ENCODE data around the gene YWHAQ. TPM values are rescaled to one million over a fixed set of nuclear protein-coding genes. Genes with fewer than 3 reads are reported as not detected.

YWHAQ gene
- total RNA-seq, 2 experiments from 2014 or later, result 95.8 to 101 TPM

DNA sequence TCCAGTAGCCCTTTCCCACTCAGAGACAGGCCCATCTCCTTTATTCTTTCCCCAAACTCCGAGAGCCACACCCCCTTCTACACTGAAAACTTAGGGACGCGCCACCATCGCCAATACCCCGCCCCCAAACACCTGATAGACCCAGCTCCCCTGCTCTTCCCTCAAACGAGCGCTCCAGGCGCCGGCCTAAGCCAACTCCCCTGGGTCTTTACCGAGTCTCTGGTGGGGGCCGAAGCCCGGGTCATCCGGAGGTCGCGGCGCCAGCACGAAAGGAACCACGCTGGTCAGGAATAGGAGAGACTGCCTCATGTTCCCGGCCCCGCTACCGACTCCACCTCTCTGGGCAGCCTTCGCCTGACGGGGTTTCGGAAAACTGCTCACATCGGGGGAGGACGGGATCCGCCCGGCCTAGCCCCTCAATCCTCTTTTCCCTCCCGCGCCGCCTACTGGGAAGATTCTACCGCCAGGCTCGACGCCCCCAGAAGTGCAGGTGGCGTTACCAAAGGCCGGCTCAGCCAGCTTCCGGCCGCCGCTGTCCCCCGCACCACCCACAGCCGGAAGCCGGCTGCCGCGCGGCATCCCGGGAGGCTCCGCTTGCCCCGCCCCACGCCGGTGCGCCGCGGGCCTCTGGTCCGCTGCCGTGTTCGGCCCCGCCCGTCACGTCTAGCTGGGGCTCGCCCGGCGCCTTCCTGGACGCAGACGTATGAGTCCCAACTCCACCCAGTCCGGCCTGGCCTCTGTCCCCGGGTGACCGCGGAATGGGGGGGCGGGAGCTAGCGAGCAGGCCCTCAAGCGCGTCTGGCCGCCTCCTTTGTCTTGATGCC is 75.3 kb downstream of the YWHAQ start, which contains the start of gene ADAM17:
TSS of gene ADAM17 (minus strand) at position 534 of the 824 bp plus-strand sequence. CDS start at position 309, 225 bp downstream.
- Mint-ChIP-seq H3K4me1 (ENCODE audit: low read depth) (peaks cover 58% of the 10 kb centered on the region), H3K27me3 (no peaks in the 10 kb centered on the region), H3K4me3 (peak within 1 kb of the TSS; percentile 95), H3K27ac (peak within 1 kb of the TSS; percentile 86), H3K9me3 (no peaks in the 10 kb centered on the region), H3K36me3 (ENCODE audit: low read depth) (peaks cover 15% of the 10 kb centered on the region)
- intact Hi-C loops (cut with DNase I, micrococcal nuclease), result loop anchor here (1.0 to 10.0 kb wide), 8 partner anchors 75 to 551 kb away; partner anchors contain the start of genes IAH1 (in 1 of the 2), KLF11 (in 1 of the 2), MBOAT2 (in 1 of the 2) and YWHAQ (in 1 of the 2)
- Histone ChIP-seq H3K27me3 (ENCODE audit: control insufficient read depth in 1 of 2, insufficient read depth in 2 of 2, low read length in 2 of 2) (no peaks in the 10 kb centered on the region), H3K9me3 (ENCODE audit: control insufficient read depth in 1 of 2, insufficient read depth in 1 of 2, low read length in 2 of 2) (no peaks in the 10 kb centered on the region), H3K4me3 (ENCODE audit: low read length) (peak within 1 kb of the TSS; percentile 95), H3K27ac (ENCODE audit: low read depth in 1 of 2, low read length in 2 of 2) (peak within 1 kb of the TSS; percentile 93 to 97), H3K36me3 (ENCODE audit: insufficient read depth, low read length) (no peaks in the 10 kb centered on the region), H3K4me1 (ENCODE audit: insufficient read depth, low read length) (peaks cover 29% of the 10 kb centered on the region)
- ChIA-PET CTCF (interaction anchor here (0.6 to 2.6 kb wide), 9 partner anchors 15 to 429 kb away, joined by 3 to 13 read pairs (median 4); partner anchors contain the start of genes TAF1B and YWHAQ), POLR2A (interaction anchor here (0.6 to 3.7 kb wide), 35 partner anchors 9 to 893 kb away, joined by 3 to 80 read pairs (median 3); partner anchors contain the start of genes CPSF3, IAH1, ITGB1BP1 and KLF11)
- TF ChIP-seq, protein P1, sequence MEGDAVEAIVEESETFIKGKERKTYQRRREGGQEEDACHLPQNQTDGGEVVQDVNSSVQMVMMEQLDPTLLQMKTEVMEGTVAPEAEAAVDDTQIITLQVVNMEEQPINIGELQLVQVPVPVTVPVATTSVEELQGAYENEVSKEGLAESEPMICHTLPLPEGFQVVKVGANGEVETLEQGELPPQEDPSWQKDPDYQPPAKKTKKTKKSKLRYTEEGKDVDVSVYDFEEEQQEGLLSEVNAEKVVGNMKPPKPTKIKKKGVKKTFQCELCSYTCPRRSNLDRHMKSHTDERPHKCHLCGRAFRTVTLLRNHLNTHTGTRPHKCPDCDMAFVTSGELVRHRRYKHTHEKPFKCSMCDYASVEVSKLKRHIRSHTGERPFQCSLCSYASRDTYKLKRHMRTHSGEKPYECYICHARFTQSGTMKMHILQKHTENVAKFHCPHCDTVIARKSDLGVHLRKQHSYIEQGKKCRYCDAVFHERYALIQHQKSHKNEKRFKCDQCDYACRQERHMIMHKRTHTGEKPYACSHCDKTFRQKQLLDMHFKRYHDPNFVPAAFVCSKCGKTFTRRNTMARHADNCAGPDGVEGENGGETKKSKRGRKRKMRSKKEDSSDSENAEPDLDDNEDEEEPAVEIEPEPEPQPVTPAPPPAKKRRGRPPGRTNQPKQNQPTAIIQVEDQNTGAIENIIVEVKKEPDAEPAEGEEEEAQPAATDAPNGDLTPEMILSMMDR (IDR thresholded peaks at IDR 0.05), result peak; percentile 15
- DNase-seq (peak; percentile 60 to 93 (median 80)), ATAC-seq (ENCODE audit: poor library complexity) (peak; percentile 86)

DNA sequence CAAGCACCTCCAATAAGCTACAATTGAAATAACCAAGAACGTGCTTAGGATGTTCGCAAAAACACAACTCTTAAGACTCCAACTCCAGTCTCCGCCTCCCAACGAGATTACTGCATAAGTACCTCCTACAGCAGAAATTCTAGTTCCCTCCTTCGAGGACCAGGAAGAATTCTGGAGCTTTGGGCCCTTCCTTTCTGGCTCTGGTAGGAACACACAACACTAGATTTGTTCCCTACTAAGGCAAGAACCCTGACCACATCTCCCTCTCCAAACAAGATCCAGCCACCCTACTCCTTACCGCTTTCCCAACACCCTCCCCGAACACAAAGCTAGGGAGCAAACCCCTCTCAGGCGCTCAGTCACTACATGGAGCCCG is 75.9 kb downstream of the YWHAQ start:
- intact Hi-C loops (cut with DNase I, micrococcal nuclease), result loop anchor here (1.0 to 10.0 kb wide), 7 partner anchors 75 to 550 kb away; partner anchors contain the start of genes IAH1 (in 1 of the 2), KLF11 (in 1 of the 2), MBOAT2 (in 1 of the 2) and YWHAQ (in 1 of the 2)
- H3K4me3 Mint-ChIP-seq, result peak overlapping the region; percentile 95
- H3K36me3 Mint-ChIP-seq (ENCODE audit: low read depth), result peaks cover 15% of the 10 kb centered on the region
- no peaks in the 10 kb centered on the region for H3K9me3 Mint-ChIP-seq
- TF ChIP-seq, protein P1 (IDR thresholded peaks at IDR 0.05), result no peak
- no peaks in the 10 kb centered on the region for H3K36me3 ChIP-seq (ENCODE audit: insufficient read depth, low read length)
- DNase-seq, result peak in 8 of 14 experiments; percentile 2 to 68 (median 26)
- CTCF ChIA-PET, result interaction anchor here (1.2 to 2.6 kb wide), 4 partner anchors 16 to 244 kb away, joined by 4 to 13 read pairs (median 4); partner anchors contain the start of gene YWHAQ
- H3K4me3 ChIP-seq (ENCODE audit: low read length), result peak overlapping the region; percentile 95
- no peaks in the 10 kb centered on the region for H3K27me3 ChIP-seq (ENCODE audit: control insufficient read depth in 1 of 2, insufficient read depth in 2 of 2, low read length in 2 of 2)
- H3K4me1 ChIP-seq (ENCODE audit: insufficient read depth, low read length), result peaks cover 35% of the 10 kb centered on the region
- POLR2A ChIA-PET, result interaction anchor here (1.1 to 3.7 kb wide), 17 partner anchors 10 to 772 kb away, joined by 3 to 80 read pairs (median 5); partner anchors contain the start of genes CPSF3, IAH1, ITGB1BP1 and KLF11
- no peaks in the 10 kb centered on the region for H3K9me3 ChIP-seq (ENCODE audit: control insufficient read depth in 1 of 2, insufficient read depth in 1 of 2, low read length in 2 of 2)
- ATAC-seq (ENCODE audit: poor library complexity), result peak; percentile 45
- H3K27ac ChIP-seq (ENCODE audit: low read depth in 1 of 2, low read length in 2 of 2), result peak overlapping the region; percentile 93 to 97
- H3K27ac Mint-ChIP-seq, result peak overlapping the region; percentile 86
- H3K4me1 Mint-ChIP-seq (ENCODE audit: low read depth), result peaks cover 60% of the 10 kb centered on the region
- H3K27me3 Mint-ChIP-seq, result no peaks in the 10 kb centered on the region
